Amygdala (tissue), 56 donors: ENCODE results near the gene MAP4K2.

Source experiments
- DNase-seq, 56 donors: peaks; one replicate each; lab custom pipeline; 2025; lab: John Stamatoyannopoulos, UW

Gene MAP4K2

DNA sequence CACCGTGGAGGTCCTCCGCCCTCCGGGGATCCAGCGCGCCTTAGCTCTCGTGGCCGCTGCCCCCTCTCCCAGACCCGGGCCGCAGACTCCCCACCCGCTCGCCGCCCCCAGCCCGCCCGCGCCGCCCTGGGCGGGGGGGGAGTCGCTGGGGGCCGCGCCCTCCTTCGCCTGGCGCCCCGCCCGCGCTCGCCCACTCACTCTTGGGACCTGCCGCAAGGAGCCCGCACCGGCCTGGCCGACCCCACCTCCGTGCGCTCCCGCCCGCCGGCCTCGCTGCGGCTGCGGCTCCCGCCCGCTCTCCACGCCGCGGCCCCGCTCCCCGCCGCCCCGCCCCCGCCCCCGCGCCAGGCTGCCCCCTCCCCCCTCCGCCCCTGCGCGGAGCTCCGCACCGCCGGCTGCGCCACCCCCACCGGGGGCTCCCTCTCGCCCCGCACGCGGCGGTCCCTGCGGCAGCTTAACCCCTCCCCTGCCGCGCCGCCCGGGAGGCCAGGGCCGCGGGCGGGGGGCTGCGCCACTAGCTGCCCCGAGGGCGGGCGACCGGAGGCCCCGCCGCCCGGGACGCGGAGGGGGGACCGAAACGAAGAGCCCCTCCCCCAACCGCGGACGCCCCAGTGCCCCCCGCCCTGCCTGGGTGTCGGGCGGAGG lies 58.3 kb downstream of the MAP4K2 start:
- DNase-seq, result peak in 1 of 56 donors; percentile 14

DNA sequence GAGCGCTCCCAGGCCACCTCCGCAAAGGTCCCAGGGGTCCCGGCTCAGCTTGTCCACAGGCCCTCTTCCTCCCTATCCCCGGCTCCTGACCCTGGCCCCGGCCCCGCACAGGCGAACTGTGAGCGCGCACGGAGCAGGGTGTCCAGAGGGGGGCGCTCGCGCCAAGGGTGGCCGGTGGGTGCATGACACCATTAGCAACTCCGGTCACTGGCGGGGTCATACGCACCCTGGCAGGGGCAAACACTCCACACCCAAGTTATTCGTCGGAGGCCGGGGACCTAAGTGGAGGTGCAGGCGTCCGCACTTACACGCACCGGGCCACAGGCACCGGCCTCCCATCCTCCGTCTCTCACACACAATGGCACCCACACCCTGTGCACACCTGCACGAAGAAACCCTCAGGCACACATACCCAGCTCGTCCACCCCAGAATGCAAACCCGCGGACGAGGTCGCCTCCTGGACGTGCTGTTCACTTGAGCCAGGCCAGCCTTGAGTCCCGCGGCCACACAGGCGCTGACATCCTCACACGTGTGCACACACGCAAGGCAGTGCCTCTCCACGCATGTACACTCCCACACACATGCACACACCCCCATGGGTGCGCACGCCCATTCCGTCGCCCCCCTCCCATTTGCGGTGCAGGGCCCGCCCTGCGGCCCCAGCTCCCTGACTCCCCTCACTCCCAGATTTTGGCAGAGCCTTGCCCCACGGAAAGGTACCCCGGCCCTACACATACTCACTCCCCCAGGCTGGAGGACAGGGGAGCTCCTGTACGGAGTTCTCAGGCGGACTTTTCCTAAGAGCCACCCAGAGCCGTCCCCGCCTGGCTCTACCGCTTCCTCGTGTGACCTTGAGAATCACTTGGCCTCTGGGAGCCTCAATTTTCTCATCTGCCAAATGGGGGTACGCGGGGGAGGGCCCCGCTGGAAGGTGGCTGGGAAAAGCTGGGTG lies 59.1 kb downstream of the MAP4K2 start, which contains the start of gene RASGRP2:
Gene RASGRP2 (minus strand): TSS at position 552 of the 953 bp plus-strand sequence. CDS start 1,276 bp downstream, outside the sequence.
- peak in 25 of 56 donors; percentile 15 to 64 (median 39) for DNase-seq

DNA sequence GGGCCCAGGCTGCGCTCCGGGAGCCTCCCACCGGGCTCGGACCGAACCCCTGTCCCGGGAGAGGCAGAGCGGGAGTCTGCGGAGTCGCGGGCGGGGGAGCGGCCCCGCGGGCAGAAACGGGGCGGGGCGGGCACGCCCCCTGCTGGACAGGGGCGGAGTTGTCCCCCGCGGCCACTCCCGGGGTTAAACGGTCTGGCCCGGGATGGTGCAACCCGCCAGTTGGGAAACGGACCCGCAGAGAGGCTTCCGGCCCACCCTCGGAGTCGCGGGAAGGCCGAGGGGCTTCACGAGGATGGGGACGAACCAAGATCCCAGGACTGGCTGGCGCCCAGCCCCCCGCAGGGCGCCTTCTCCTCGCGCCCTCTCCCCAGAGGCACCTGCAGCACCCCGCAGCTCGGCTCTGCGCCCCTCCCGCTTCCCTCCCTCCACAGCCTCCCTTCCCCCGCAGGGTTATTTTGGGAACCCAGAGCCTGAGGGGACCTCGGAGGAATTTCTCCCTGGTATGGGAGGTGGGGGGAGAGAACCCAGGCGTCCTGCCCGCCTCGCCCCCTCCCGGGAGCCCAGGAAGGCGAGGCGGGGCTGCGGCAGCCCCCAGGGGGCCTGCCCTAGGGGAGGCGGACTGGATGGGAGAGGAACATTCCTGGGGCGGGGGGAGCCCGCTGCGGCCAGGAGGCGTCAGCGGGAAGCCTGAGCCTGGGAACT lies 60.0 kb downstream of the MAP4K2 start:
- DNase-seq, result peak in 18 of 56 donors; percentile 7 to 60 (median 29)

DNA sequence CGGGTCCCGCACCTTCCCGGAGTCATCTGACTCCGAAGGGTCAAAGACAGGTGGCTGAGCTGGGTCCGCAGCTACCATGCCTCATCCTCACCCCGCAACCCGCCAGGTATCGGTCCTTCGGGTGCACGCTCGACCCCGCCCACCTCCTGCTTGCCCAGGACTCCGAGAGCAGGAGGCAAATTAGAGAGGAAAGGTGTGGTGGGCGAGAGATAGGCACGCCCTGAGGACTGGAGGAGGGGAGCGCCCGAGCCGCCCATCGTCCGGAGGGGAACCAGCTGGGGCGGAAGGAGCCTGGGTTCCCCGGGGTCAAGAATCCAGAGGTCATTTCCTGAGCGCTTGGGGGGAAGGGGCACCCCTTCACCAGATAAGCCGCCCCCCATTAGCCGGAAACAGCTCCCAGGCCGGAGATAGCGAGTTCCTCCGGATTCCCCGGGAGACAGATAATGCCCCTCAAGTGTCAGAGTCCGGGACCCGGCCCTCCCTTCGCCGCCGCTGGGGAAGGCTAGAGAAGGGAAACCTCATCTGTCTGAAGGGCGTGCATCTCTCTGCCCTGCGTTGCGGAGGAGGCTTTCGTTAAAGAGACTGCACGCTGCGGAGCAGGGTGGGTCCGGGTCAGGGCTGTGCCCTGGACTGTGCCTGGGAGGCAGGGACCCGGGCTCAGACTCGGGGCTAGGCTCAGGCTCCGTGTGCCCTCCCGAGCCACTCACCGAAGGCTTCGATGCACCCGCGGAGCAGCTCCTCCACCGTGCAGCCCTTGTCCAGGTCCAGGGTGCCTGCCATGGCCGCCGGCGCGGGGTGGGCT lies 60.7 kb downstream of the MAP4K2 start:
- no peak for DNase-seq

DNA sequence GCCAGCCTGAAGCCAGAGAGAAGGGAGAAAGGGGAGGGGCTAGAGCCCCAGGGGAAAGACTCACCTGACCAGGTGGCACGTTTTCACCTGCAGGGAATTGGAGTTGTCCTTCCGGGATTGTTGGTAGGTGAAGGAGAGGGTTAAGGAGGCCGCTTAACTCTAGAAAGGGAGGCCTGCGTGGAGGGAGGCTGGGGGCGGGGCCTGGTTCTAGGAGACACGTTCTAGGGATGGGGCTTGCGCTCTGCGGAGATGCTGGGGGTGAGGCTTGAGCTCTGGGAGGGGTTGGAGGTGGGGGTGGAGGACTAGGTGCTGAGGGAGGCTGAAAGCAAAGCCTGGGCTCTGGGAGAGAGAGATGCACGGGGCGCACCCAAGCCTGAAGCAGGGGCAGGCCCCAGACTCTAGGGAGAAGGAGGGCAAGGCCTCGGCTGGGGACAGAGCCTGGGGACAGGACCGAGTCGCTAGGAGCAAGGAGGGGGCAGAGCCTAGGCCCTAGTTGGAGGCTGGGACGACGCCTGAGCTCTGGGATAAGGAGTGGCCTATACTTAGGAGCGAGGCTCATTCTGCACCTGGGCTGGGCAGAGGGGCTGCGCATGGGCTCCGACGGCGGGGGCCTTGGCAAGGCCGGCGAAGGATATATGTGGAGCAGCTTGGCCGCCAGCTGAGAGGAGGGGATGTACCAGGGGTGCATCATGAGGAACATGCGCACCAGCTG lies 61.5 kb downstream of the MAP4K2 start:
- no peak for DNase-seq

DNA sequence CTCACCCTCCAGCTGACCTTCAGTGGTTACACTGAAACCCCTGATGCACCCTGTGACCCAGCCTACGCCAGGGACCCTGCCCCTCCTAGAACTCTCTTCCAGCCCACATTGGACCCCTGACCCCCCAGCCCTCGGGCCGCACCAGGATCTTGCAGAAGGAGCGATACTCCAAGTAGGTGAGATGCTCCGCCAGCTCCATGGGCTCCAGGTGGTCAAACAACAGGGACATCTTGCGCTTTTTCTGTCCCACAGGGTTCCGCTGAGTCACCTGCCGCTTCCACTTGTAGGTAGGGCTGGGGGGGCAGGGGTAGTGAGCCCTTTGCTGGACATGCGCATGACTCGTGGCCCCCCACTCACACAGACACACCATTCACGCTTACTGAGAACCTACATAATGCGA lies 63.1 kb downstream of the MAP4K2 start:
- DNase-seq, result no peak

DNA sequence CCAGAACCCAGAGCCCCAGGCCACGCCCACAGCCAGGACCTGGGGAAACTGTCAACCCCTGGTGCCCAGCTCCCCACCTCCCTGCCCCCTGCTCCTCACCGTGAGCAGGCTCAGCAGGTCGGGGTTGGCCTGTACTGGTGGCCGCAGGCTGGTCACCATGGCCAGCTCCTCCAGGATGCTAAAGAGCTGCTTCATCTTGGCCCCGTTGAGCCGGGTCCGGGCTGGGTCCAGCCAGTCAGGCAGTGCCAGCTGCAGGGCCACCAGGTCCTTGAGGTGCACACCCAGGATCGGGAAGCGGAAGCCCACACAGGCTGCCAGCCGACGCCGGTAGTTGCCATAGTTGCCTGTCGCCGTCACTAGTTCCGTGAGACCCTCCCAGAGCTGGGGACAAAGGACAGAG lies 66.4 kb downstream of the MAP4K2 start:
- no peak for DNase-seq

DNA sequence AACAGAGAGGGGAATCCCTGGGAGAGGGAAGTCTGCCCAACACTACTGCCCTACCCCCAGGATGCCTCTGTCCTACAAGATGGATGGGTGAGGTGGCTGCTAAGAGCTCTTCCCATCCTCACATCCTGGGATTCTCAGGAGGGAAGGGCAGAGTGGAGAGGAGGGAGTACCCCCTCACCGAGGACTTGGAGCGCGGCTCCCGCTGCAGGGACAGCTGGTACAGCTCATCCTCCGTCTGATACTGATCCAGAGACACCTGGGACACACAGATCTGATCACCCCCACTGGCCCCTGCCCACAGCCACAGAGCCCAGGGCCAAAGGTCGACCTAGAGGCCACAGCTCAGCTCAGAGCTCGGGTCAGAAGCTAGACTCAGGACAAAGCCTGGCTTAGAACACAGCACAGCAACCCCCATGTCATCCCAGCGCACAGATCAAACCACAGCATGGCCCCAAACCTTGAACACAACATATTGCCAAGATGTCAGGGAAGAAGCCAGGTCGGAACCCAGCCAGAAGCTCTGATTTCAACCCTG lies 67.2 kb downstream of the MAP4K2 start:
- DNase-seq, result no peak
